Large intestine (tissue), 3 donors: ENCODE measurements around the gene NECTIN2. TPM values are rescaled to one million over a fixed set of nuclear protein-coding genes. Genes with fewer than 3 reads are reported as not detected.
A peak's percentile ranks its signal among the peaks of the same experiment; 100 is the strongest.
"Not testable (repeated sequence)": the region's sequence is repeated elsewhere in the genome, so short reads cannot be mapped to it uniquely, and the experiment has no call there.

Source experiments
- DNase-seq, 2 donors: peaks; one replicate each; pipeline versions ENCODE4 v3.0.0 to v3.0.0-alpha.2; 2013
- H3K27ac ChIP-seq: one replicate; pipeline ENCODE4 v1.5.1; 2013; ENCODE audit warnings: low read length
- H3K27me3 ChIP-seq: 2 replicates; pipeline ENCODE4 v1.6.1; 2013; ENCODE audit warnings: low read length; ENCODE audit not compliant: control insufficient read depth, insufficient read depth
- H3K36me3 ChIP-seq: 2 replicates; pipeline ENCODE4 v1.6.1; 2013; ENCODE audit warnings: low read length; ENCODE audit not compliant: control insufficient read depth, insufficient read depth
- H3K4me1 ChIP-seq: one replicate; pipeline ENCODE4 v1.6.1; 2013; ENCODE audit warnings: low read length; ENCODE audit not compliant: control insufficient read depth, insufficient read depth
- H3K4me3 ChIP-seq: one replicate; pipeline ENCODE4 v1.5.1; 2013; ENCODE audit warnings: low read length
- H3K9me3 ChIP-seq: one replicate; pipeline ENCODE4 v1.6.1; 2013; ENCODE audit warnings: mild to moderate bottlenecking, low read depth, low read length, moderate library complexity; ENCODE audit not compliant: control insufficient read depth
- WGBS: methylation state at CpG from one replicate; pipeline ENCODE4 v1.1.5; 2013; ENCODE audit warnings: low lambda C conversion rate; ENCODE audit not compliant: insufficient coverage; 5-methylcytosine and 5-hydroxymethylcytosine counted together
- polyA plus RNA-seq: library from polyadenylated mRNA; unstranded; fragments of 120-200 nt; gene quantifications from one replicate; pipeline ENCODE4 v1.2.1, GENCODE V29; 2013

NECTIN2 gene
- polyA plus RNA-seq, 1 donor: 135 TPM

GRCh38 chr19:44850641-44851109 lies 4.6 kb downstream of the NECTIN2 start:
- Histone ChIP-seq H3K27ac (peak overlapping the region; percentile 98), H3K27me3 (no peaks in the 10 kb centered on the region), H3K4me3 (no peak overlapping the region), H3K9me3 (peaks cover 2% of the 10 kb centered on the region), H3K36me3 (peaks cover 14% of the 10 kb centered on the region), H3K4me1 (peaks cover 31% of the 10 kb centered on the region)
- no CpG with 5 or more reads among the region's 8 CpGs for WGBS
- DNase-seq: no peak

GRCh38 chr19:44851427-44851826 lies 5.3 kb downstream of the NECTIN2 start:
- peaks cover 18% of the 10 kb centered on the region for H3K36me3 ChIP-seq
- no peak for DNase-seq
- peaks cover 33% of the 10 kb centered on the region for H3K4me1 ChIP-seq
- peaks cover 2% of the 10 kb centered on the region for H3K9me3 ChIP-seq
- H3K4me3 ChIP-seq: no peak overlapping the region
- no peak overlapping the region for H3K27ac ChIP-seq
- H3K27me3 ChIP-seq: no peaks in the 10 kb centered on the region
- WGBS: no CpG with 5 or more reads among the region's 2 CpGs

- Histone ChIP-seq H3K27me3 (no peaks in the 10 kb centered on the region), H3K36me3 (peaks cover 30% of the 10 kb centered on the region), H3K4me1 (peaks cover 24% of the 10 kb centered on the region), H3K9me3 (no peaks in the 10 kb centered on the region), H3K27ac (no peak overlapping the region), H3K4me3 (no peak overlapping the region)
- no peak for DNase-seq
- WGBS: no CpG with 5 or more reads among the region's 1 CpG
Observed at GRCh38 chr19:44855606-44856005, 9.5 kb downstream of the NECTIN2 start.

GRCh38 chr19:44856421-44857083 lies 10.5 kb downstream of the NECTIN2 start:
- Histone ChIP-seq H3K27me3 (no peaks in the 10 kb centered on the region), H3K27ac (peak overlapping the region; percentile 29), H3K4me1 (peaks cover 21% of the 10 kb centered on the region), H3K4me3 (no peak overlapping the region), H3K36me3 (peaks cover 32% of the 10 kb centered on the region), H3K9me3 (no peaks in the 10 kb centered on the region)
- peak in 1 of 2 donors; percentile 13 for DNase-seq
- no CpG with 5 or more reads among the region's 10 CpGs for WGBS

GRCh38 chr19:44857837-44858236 lies 11.7 kb downstream of the NECTIN2 start:
- no CpG with 5 or more reads among the region's 4 CpGs for WGBS
- Histone ChIP-seq H3K4me1 (peaks cover 21% of the 10 kb centered on the region), H3K4me3 (no peak overlapping the region), H3K27ac (peak overlapping the region; percentile 22), H3K36me3 (peaks cover 33% of the 10 kb centered on the region), H3K9me3 (no peaks in the 10 kb centered on the region), H3K27me3 (no peaks in the 10 kb centered on the region)
- DNase-seq: peak; percentile 48 to 83

GRCh38 chr19:44861576-44861975 lies 15.5 kb downstream of the NECTIN2 start:
- not testable (repeated sequence) for DNase-seq, H3K9me3 ChIP-seq, H3K27me3 ChIP-seq, H3K27ac ChIP-seq, H3K4me3 ChIP-seq
- peaks cover 43% of the 10 kb centered on the region for H3K36me3 ChIP-seq
- WGBS: 84% methylated on average over 2 of the region's 3 CpGs
- H3K4me1 ChIP-seq: peaks cover 17% of the 10 kb centered on the region

- no peak for DNase-seq
- no CpG with 5 or more reads among the region's 2 CpGs for WGBS
- Histone ChIP-seq H3K4me1 (peaks cover 12% of the 10 kb centered on the region), H3K9me3 (no peaks in the 10 kb centered on the region), H3K4me3 (no peak overlapping the region), H3K27me3 (no peaks in the 10 kb centered on the region), H3K36me3 (peaks cover 55% of the 10 kb centered on the region), H3K27ac (no peak overlapping the region)
Observed at GRCh38 chr19:44863990-44864389, 17.9 kb downstream of the NECTIN2 start.

GRCh38 chr19:44865196-44865767 lies 19.2 kb downstream of the NECTIN2 start:
- H3K9me3 ChIP-seq: no peaks in the 10 kb centered on the region
- DNase-seq: no peak
- WGBS: no CpG with 5 or more reads among the region's 27 CpGs
- no peaks in the 10 kb centered on the region for H3K27me3 ChIP-seq
- H3K4me1 ChIP-seq: peaks cover 17% of the 10 kb centered on the region
- H3K4me3 ChIP-seq: no peak overlapping the region
- no peak overlapping the region for H3K27ac ChIP-seq
- H3K36me3 ChIP-seq: peaks cover 47% of the 10 kb centered on the region

- Histone ChIP-seq H3K27me3 (no peaks in the 10 kb centered on the region), H3K9me3 (no peaks in the 10 kb centered on the region), H3K27ac (no peak overlapping the region), H3K4me1 (peaks cover 18% of the 10 kb centered on the region), H3K36me3 (peaks cover 49% of the 10 kb centered on the region), H3K4me3 (no peak overlapping the region)
- no CpG with 5 or more reads among the region's 4 CpGs for WGBS
- peak in 1 of 2 donors; percentile 25 for DNase-seq
Observed at GRCh38 chr19:44866664-44867063, 20.6 kb downstream of the NECTIN2 start.

- H3K27me3 ChIP-seq: no peaks in the 10 kb centered on the region
- H3K4me3 ChIP-seq: no peak overlapping the region
- H3K36me3 ChIP-seq: peaks cover 56% of the 10 kb centered on the region
- H3K27ac ChIP-seq: no peak overlapping the region
- no peaks in the 10 kb centered on the region for H3K9me3 ChIP-seq
- DNase-seq: peak in 1 of 2 donors; percentile 26
- WGBS: 65% methylated on average over 2 of the region's 12 CpGs
- peaks cover 18% of the 10 kb centered on the region for H3K4me1 ChIP-seq
Observed at GRCh38 chr19:44867578-44867977, 21.5 kb downstream of the NECTIN2 start.
